HG02884 (cell line): ENCODE results near the gene ERICH6.

Experiments
- ATAC-seq: cut with Tn5 transposase; IDR thresholded peaks from one replicate; pipeline ENCODE4 v1.9.1; 2021; ENCODE audit warnings: mild to moderate bottlenecking, moderate library complexity; ENCODE audit not compliant: unreplicated experiment

ERICH6 gene

DNA sequence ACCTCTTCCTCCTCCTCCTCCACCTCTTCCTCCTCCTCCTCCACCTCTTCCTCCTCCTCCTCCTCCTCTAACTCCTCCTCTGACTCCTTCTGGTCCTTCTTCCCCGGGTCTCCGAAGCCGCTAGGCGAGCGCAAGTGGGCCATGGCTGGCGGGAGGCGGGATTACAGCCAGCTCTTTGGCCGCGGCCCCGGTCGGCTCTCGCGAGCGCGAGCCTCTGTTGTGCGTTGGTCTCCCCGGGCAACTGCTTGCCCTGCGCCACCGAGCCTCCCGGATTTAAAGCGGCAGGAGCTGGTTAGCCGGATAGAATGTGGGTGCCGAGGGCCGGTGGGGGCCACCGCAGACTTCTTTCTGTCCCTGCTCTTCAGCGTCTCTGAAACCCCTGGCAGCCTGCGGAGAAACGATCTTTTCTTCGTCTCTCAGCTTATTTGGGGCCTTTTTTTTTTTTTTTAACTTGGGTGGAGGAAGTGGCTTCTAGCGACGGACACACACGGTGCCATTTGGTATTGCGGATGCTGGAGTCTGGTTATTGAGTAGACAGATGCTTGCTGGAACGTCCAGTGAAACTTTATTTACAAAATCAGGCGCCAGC, at the start of gene ERICH6:
ERICH6 (minus strand) TSS at position 165 of the 589 bp plus-strand sequence; CDS start at position 143, 22 bp downstream.
- ATAC-seq = peak; percentile 98

DNA sequence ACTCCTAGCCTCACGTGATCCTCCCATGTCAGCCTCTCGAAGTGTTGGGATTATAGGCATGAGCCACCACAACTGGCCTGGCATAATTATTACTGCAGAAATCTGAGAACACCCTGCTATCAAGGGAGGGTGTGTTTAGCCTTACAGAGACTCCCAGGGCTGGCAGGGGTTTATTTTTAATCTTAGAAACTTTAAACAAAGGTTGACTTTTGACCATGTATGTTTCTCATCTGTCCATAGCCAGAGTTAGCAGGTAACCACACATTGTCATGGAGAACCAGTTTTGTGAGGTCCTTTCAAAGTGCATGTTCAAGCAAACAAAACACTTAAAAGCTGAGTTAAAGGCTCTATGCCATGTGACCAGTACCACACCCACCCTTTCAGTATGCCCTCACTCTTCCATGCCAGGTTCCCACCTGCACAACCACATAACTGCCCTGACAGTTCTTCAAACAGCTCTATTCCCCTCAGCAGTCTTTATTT, 48.1 kb upstream of the ERICH6 start:
- ATAC-seq = no peak

DNA sequence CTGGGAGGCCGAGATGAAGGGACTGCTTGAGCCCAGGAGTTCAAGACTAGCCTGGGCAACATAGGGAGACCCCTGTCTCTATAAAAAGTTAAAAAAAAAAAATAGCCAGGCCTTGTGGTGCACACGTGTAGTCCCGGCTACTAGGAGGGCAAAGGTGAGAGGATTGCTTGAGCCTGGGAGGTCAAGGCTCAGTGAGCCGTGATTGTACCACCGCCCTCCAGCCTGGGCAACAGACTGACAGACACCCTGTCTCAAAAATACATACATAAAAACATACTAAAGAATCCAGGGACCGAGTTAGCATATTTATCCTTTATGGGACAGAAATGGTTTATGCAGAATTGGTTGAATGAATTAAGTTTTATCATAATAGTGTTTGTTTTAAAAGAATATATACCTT, 45.5 kb upstream of the ERICH6 start:
- ATAC-seq = no peak

DNA sequence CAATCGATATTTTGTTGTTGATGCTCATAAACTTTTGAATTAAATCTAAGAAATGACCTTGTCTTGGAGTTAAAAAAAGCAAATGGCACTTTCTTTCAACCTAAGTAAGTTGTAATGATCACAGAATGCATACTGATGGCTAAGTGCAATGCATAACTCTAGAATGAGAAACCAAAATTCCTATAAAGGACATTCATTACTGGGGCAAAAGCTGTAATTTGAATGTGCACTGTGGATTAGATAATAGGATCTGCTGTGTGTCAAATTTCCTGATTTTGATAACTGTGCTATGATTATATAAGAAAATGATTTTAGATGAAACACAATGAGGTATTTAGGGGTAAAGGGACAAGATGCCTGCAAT, 44.9 kb upstream of the ERICH6 start:
- ATAC-seq = no peak

DNA sequence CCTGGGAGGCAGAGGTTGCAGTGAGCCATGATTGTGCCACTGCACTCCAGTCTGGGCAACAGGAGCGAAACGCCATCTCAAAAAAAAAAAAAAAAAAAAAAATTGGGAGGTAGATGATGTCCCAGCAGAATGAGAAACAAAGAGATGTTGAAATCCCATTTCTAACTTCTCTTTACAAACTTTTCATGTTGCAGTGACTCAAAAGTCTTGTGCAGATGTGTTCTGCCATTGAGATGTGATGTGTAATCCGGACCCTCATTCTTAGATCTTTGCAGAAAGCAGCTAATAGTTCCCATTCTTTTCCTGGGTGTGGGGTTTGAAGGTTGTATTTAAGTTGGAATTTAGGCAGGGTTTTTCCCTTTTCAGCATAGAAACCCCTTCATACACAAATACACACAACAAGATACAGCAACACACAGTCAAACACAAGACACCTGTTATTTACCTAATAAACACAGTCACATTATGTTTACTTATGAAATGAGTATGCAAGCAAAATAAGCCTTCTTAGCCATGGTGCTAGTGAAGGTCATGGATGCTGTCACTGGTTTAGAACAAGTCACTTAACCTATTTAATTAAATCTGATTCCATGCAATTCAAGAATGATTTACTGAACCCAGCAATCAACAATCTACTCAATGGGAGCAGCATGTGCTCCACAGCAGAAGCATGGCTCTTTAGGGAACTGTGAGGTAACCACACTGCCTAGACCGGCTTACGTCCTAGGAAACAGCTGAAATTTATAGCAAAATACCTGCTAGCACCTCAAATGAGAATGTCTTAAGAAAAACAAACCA, 44.4 kb upstream of the ERICH6 start:
- no peak for ATAC-seq

DNA sequence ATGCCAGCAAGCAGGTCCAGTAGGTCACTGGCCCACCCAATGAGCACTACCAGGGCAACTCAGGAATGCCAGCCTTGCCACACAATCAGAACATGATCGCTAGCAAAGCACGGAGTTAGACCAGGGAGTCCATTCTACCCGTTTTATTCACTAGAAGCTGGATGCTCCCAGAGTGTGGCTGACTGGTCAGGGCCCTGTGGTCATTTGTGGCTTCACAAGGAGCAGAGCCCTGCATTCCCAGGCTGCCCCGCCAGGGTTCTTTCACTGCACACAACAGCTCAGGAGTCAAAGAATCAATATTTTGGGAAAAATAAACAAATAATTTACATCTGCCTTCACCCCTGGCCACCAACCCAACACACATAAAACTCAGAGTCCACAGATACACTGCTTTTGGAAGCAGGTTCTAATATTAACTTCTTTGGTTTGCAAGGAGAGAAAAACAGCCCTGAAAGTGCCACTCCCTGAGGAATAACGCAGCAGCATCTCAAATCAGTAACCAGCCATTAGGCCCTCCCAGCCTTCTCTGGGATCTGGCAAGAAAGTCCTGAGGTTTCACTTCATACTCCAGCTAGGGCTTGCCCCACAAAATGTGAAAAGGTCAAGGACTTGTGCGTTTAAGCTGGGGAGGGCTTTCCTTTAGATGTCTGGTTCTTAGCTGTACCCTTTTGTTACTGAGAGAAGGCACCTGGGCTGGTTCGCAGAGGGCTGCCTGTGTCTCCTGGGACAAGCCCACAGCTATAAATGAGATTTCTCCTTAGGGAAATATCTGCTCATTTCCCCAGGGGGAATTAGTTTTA, 43.3 kb upstream of the ERICH6 start:
- ATAC-seq = no peak

DNA sequence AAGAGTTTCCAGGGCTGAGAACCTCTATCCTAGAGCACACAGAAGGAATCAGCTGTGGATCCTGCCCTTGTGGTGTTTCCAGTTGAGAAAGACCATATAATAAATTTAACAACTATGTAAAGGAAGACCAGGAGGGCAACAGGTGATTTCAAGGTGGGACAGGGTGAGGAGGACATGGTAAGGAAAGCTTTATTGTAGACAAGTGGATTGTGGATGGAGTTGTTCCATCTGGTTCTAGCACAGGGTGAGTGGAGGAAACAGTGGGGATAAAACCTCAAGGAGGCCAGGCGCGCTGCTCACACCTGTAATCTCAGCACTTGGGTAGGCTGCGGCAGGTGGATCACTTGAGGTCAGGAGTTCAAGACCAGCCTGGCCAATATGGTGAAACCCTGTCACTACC, 42.1 kb upstream of the ERICH6 start:
- no peak for ATAC-seq

DNA sequence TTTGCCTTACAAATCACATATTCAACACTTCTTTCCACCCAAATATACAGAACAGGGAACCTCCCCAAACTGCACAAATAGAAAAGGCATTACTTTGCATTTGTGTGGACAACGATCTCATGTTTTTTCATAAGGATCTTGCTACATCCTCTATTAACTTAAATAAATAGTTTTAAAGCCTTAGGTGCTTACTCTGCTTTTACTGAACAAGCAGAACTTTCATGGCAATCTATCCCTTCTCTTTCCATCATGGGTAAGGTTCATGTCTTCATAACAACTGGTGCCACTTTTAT, 41.1 kb upstream of the ERICH6 start:
- no peak for ATAC-seq

DNA sequence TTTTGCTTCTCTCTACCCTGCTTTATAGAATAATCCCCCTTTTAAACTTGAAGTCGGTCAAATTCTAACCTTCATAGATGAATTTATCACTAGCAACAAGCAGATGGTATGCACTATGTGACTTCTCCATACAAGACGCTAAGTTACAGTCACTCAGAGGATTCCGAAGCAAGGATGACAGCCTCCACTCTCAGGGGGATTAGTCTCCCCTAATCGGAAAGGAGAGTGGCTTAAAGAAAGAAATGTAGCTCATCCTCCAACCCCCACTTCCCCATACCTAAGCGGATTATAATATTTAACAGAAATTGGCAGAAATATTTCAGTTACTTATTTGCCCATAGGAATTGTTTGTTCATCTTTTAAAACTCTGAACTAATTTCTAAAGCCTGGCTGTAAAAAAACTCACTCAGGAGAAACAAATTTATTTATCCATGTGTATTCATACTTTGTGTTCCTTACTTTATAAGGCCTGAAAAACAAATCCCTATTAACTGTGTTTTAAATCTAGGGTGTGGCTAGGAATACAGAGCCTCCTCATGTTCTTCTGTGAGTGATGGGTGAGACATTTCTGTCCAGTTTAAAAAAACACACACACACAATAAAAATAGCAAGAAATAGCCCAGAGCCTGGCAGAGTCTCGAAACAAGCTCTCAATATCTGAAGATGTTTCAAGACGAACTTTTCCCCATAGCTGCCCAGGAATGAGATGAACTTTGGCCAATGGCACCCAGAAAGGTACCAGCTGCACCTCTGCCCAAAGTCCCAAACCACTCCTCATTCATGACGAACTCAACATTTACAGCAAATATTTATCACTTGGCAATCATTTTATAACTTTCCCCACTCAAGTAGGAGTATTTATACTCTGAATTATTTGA, 40.6 kb upstream of the ERICH6 start:
- ATAC-seq = no peak

DNA sequence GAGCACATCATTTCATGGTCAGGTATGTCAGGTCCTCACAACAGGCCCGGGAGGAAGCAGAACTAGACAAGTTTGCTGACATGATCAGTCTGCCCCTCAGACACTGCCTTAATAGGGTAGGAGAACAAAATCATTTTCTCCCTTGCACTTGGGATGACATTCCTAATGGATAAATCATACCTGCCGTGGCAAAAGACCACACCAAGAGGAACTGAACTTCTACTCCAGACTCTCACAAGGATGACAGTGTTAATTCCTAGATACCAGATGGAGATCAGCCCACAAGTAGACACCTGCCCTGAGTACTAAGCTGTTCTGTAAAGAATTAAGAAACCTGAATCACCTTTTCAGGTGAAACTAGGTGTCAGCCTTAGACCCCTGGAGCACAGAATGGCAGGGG, 39.8 kb upstream of the ERICH6 start:
- ATAC-seq = no peak

DNA sequence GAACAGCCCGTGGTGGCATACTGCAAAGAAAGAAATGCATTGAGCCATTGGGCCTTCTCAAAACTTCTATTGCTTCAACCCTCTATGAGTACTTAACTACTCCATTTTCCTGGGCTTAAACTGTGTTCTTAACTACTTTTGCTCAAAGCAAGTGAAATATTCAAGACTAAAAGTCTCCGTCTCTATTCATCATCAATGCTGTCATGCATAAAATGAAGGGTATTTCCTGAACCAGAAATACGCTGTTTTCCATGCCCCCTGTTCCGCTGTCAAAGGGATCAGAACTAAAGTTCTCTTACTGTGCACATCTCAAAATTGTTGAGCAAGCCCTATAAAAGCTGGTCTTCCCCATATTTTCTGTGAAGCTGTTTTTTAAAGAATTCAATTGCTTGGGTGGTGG, 39.0 kb upstream of the ERICH6 start:
- no peak for ATAC-seq

DNA sequence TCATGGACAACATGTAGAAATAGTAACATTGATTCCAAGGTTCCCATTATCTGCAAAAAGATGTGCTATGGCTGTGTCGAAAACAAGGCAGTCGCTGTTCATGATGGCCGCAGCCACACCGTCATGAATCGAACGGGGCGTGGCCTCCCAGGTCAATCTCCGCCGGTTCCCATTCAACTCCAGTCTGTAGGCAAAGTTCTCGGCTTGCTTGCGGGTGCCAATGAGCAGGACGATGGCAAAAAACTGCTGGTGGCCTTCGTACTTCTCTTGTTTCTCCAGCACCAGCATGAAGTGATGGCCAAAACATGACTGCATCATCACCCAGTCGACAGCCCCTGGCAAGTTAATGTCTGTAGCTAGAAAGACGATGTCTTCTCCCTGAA, 38.4 kb upstream of the ERICH6 start:
- ATAC-seq = no peak

DNA sequence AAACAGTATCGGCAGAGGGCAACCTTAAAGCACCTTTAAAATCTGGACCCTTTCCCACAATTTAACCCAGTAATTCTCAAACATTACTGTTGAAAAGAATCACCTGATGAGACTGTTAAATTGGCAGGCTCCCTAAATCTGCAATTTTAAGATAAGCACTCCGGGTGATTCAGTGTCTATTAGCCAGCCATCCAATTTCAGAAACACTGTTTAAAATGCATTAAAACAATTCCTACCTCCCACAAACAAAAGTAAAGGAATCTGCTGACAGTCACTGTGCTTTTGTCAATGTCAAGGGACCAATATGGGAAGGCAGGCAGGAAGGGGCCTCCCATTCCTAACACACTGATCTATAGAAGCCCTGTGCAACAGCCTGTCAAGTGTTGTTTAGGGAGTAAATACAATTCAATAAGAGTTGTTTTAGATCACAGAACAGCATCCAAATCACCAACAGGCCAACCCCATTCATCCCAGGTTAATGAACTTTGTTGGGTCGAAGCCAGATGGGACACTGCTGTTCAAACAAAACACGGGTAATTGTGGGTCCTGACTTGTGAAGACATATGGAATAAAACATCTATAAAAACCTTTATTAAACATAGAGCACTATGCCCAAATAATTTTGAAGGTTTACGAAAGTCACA, 37.9 kb upstream of the ERICH6 start:
- no peak for ATAC-seq

DNA sequence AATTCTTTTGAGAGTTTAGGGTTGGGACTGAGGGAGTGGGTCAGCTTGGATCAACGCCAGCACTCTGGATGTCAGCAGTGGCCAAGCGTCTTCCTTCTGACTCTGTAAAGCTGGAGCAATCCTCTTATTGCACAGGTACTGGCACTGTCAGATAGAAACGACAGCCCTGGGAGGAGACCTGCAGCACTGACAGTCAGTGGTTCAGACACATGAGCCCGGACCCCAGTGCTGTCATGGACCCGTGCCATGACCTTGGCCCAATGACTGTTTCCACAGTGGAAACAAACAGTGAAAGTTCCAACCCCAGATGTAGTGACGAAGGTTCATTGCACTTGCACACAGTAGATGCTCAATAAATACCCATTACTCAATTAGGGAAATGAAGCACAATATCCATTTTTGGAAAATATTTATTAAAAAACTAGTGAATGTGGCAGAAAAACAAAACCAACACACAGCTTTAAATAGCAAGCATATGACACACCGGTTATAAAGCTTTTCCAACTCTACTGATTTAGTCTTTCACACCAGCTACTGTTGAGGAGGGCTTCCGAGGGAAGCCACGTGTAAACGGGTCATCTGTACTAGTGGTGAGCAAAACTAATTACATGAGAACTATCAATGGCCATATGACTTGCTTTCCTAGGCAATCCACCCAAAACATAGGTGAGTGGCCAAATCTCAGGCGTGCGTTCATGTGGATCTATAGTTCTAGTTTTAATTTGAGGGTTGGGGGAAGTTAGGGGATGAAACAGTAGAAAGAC, 37.2 kb upstream of the ERICH6 start:
- ATAC-seq = no peak

DNA sequence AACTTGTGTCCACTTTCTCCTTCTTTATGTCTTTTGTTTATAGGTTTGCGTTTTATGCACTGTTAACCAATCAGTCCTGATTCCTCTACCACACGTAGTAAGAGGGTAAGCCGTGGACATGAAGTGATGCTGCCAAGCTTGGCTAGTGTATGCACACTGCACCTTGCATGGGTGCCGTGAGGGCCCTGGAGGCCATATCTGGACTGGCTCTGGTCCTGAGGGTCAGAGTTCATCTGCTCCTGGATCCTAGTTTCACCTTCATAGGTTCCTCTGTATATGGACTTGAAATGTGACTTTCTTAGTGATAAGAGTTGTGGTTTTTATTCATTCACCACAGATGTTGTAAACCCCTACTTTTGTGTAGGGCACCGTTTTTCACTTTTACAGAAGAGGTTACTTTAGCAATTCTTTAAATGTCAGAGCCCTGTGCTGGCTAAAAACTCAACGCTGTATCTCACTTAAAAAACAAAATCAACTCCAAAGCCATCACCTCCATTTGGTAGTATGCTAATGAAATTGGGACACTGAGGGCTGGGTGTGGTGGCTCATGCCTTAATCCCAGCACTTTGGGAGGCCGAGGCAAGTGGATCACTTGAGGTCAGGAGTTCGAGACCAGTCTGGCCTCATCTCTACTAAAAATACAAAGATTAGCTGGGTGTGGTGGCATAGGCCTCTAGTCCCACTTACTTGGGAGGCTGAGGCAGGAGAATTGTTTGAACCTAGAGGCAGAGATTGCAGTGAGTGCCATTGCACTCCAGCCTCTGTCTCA, 36.3 kb upstream of the ERICH6 start:
- ATAC-seq = peak; percentile 16

DNA sequence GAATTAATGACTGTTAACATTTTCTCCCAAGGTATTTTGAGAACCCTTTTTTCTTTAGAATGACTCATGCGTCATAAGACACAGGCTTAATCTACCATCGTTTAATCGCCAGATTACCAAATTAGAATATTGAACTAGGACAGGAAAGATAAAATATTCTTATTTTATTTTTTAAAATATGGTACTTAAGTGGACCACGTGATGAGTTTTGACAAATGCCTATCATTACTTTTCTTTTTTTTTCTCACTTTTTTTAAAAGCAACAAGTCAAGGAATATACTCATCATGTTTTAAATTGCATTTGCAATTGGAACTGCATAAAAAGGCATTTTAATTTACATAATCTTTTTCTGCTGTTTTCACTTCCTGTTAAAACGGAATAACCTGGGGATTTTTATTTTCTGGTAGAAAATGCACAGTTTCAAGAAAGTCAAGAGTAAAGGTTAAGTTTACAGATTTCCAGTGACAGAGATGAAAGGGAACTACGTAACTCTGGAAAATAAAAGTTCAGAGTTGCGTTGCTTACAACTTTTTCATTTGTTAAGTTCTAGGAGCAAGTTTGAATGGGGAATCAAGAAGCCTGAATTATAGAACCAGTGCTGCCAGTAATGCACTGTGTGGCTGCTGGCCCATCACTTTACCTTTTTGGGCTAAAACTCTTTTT, 35.6 kb upstream of the ERICH6 start:
- peak; percentile 27 for ATAC-seq

DNA sequence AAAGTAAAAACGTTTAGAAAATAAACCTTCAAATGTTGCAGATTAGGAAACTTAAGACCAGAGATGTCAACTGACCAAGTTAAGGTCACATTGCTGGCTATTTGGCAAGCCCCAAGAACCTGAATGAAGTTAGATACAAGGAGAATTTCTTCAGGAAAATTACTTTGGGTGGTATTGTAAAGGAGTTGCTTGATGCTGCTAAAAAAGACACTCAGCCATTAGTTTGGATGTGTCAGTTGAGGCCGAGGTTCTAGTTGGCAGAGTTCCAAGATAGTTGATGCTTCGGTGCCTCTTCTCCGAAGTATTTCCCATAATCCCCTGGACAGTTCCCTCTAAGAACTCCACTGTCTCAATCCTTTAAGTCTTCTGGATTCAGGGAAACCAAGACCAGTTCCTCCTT, 35.0 kb upstream of the ERICH6 start:
- no peak for ATAC-seq

DNA sequence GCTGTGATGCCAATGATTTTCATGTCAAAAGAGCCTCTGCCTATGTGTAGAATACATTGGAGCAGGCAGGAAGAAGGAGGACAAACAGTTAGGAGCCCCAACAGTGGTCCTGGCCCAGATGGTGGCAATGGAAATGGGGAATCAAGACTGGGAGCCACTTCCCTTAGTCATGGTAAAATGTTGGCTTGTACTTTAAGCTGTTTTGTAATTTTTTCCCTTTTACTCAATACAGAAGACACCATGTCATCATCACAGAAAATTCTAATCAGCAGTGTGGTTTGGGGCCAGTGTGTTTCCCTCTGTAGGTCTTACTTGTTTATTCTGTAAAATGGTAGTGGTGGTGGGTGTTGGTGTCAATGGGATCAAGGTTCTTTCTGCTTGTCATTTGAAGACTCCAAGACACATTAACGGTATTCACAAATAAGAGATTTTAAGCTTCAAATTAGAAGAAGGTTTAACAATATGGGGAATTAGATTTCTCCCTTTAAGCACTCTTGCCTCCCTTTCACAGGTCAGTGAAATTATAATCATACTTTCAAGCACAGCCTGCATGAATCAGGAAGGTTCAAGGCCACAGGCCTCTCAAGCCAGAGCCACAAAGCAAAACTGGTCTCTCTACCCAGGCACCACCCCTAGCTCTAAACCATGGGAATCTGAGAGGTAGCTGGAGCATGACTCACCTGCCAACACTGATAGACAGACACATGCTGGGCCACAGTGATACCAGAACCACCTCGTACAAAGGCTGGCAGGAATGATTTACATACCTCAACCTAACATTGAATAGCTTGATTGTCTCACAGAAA, 34.4 kb upstream of the ERICH6 start:
- no peak for ATAC-seq
